ENCODE measurements around the gene ATP8B4. TPM values are rescaled to one million over a fixed set of nuclear protein-coding genes. Genes with fewer than 3 reads are reported as not detected.

Gene ATP8B4
- total RNA-seq, 1 experiment from 2014 or later, result not detected

- POLR2A ChIA-PET, result no interaction called here
- Histone ChIP-seq H3K9me3 (ENCODE audit: control insufficient read depth, insufficient read depth, low read depth, low read length) (no peaks in the 10 kb centered on the region), H3K27ac (ENCODE audit: low read length) (no peak overlapping the region), H3K4me1 (ENCODE audit: control insufficient read depth, insufficient read depth, low read length) (no peaks in the 10 kb centered on the region), H3K4me3 (ENCODE audit: low read depth in 2 of 2, low read length in 2 of 2) (no peak overlapping the region), H3K27me3 (ENCODE audit: control insufficient read depth, insufficient read depth, low read length) (no peaks in the 10 kb centered on the region), H3K36me3 (ENCODE audit: control insufficient read depth, insufficient read depth, low read length) (no peaks in the 10 kb centered on the region)
- TF ChIP-seq REST (IDR thresholded peaks at IDR 0.05; ENCODE audit: insufficient read depth in 1 of 2, low read depth in 2 of 2, low read length in 1 of 2) (no peak), CTCF (IDR thresholded peaks at IDR 0.05) (no peak), POLR2AphosphoS5 (IDR thresholded peaks at IDR 0.05; ENCODE audit: low read depth, low read length) (no peak), SIN3A (IDR thresholded peaks at IDR 0.05; ENCODE audit: borderline replicate concordance, insufficient read depth, low read depth, low read length) (no peak), TCF7L2 (IDR thresholded peaks at IDR 0.05; ENCODE audit: low read depth, low read length) (no peak)
- DNase-seq (ENCODE audit: low read depth, low spot score), result no peak
- no TSS peak for BruUV-seq (replicated peaks)
- CTCF ChIA-PET, result no interaction called here
- ATAC-seq, result no peak
- in situ Hi-C loops (cut with HindIII; ENCODE audit: low pct_unique_long_range_greater_than_20kb, low sequenced_read_pairs), result no loop called here
- intact Hi-C loops (cut with micrococcal nuclease; ENCODE audit: unreplicated experiment), result no loop called here
Measured at GRCh38 chr15:49881866-49882265, 237.2 kb downstream of the ATP8B4 start.

- BruUV-seq (replicated peaks), result no TSS peak
- no peaks in the 10 kb centered on the region for H3K9me3 ChIP-seq (ENCODE audit: control insufficient read depth, insufficient read depth, low read depth, low read length)
- H3K4me1 ChIP-seq (ENCODE audit: control insufficient read depth, insufficient read depth, low read length), result no peaks in the 10 kb centered on the region
- no peak for TF ChIP-seq TCF7L2 (IDR thresholded peaks at IDR 0.05; ENCODE audit: low read depth, low read length)
- TF ChIP-seq SIN3A (IDR thresholded peaks at IDR 0.05; ENCODE audit: borderline replicate concordance, insufficient read depth, low read depth, low read length), result no peak
- TF ChIP-seq CTCF (IDR thresholded peaks at IDR 0.05), result no peak
- no peak for TF ChIP-seq REST (IDR thresholded peaks at IDR 0.05; ENCODE audit: insufficient read depth in 1 of 2, low read depth in 2 of 2, low read length in 1 of 2)
- no peak for TF ChIP-seq POLR2AphosphoS5 (IDR thresholded peaks at IDR 0.05; ENCODE audit: low read depth, low read length)
- no peak overlapping the region for H3K4me3 ChIP-seq (ENCODE audit: low read depth in 2 of 2, low read length in 2 of 2)
- no peaks in the 10 kb centered on the region for H3K36me3 ChIP-seq (ENCODE audit: control insufficient read depth, insufficient read depth, low read length)
- intact Hi-C loops (cut with micrococcal nuclease; ENCODE audit: unreplicated experiment) (no loop called here), in situ Hi-C loops (cut with HindIII; ENCODE audit: low pct_unique_long_range_greater_than_20kb, low sequenced_read_pairs) (no loop called here)
- H3K27me3 ChIP-seq (ENCODE audit: control insufficient read depth, insufficient read depth, low read length), result no peaks in the 10 kb centered on the region
- H3K27ac ChIP-seq (ENCODE audit: low read length), result no peak overlapping the region
- POLR2A ChIA-PET, result no interaction called here
- CTCF ChIA-PET, result no interaction called here
- ATAC-seq (no peak), DNase-seq (ENCODE audit: low read depth, low spot score) (no peak)
Measured at GRCh38 chr15:49881433-49881832, 237.6 kb downstream of the ATP8B4 start.

All from Panc1 (cell line).